D341Med (cell line): ENCODE data around the gene SULF2.
A peak's percentile ranks its signal among the peaks of the same experiment; 100 is the strongest.

Source experiments
- DNase-seq: peaks from one replicate; pipeline ENCODE4 v3.0.0; 2012; ENCODE audit warnings: low spot score

Gene SULF2

DNA sequence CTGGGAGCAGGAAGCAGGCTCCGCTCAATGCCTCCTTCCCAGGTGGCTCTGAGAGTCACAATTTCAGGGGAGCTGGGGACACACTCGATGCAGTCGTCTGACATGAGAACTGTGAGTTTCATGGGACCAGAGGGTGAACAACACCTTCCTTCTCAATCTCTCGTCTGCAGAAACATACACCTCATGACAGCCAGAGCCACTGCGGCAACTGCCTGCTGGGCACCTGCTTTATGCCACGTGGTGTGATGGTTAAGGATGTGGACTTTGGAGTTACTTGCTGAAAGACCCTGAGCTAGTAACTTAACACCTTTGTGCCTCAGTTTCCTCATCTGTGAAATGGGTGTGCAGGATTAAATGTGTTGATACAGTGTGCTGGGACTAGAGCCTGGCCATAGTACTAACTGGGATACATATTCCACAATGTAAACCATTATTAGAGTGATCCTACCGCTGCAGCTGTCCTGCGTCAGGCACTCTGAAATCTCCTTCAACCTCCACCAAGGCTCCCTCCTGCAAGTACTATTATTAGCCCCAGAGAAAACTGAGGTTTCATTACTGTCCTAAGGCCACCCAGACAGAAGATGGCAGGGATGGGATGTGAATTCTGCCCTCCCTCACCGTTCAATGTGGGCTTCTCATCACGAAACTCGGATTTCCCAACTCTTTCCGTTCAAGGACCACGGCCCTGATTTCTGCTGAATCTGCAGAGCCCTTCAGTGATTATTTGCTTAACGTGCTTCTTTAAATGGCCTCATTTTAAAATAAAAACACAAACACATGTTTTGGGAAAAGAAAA, 24.4 kb downstream of the SULF2 start:
- DNase-seq: no peak

DNA sequence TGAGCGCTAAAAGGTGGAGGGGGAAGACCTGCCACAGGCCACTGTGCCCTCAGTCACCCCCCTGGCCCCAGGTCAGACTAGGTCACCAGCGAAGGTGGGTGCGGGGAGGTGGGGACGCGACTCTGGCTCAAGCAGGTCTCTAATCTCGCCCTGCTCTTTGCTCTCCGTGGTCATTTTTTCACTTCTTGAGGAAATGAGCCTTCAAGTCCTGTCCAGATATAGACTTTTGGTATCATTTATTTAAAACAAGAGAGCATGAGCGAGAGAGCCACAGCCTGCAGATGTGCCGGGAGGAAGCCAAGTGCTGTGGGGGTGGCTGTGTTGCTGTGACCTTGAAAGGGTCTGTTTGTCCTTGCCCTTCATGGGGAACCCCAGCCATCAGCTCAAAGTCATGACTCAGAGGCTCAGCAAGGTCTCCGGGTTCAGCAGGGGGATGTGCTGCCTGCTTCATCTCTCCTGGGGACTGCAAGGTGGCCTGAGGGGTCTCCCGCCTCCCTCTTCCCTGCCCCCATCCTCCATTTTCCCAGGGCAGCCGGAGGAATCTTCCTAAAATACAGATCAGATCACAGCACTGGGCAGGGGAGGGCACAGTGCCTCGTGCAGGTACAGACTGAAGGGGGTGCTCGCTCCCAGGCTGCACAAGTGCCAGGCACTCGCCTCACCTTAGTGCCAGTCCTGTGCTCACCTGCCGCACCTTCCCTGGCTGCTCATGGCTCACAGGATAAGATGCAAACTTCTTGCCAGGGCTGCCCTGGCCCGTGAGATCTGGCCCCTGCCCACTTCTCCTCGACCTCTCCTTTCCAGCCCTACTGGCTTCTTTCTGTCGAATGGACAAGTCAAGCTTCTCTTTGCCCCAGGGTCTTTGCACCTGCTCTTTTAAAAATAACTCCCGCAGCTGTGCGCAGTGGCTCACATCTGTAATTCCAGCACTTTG, 26.5 kb downstream of the SULF2 start:
- no peak for DNase-seq

DNA sequence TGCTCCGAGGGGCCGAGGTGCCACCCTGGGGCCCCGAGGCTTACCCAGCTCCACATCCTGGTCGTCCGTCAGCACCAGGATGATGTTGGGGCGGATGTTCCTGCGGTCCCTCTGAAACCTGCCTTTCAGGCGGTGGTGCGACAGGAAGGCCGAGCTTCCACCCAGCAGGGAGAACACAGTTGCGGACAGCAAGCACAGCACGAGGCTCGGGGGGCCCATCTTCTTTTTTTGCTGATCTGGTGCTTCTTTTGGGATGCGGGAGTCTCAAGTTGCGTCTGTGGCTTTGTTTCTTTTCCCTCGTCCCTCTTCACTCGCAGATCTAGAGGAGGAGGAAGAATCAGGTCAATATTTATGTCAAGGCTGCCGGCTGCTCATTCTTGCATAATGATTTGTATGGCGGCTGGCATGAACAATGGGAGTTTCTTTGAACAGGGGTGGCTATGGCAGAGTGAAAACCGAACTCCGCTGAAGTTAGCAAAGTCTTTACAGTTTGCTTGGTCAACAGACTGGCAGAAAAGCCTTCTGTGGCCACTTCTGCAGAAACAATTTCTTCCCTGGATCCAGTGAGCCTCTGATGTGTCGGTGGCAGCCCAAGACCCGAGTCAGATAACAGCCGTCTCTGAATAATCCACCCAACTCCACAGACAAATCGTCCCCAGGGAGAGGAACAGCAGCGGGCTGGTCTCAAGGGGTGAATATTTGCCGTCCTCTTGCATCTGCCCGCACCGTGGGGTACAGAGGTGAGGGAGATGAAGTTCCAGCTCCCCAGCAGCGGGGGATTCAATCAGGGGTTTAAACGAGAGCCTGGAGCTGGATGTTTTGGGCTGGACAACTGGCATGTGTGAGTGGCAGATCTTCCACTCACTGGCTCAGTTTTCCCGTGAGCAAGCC, 27.9 kb downstream of the SULF2 start:
- no peak for DNase-seq

DNA sequence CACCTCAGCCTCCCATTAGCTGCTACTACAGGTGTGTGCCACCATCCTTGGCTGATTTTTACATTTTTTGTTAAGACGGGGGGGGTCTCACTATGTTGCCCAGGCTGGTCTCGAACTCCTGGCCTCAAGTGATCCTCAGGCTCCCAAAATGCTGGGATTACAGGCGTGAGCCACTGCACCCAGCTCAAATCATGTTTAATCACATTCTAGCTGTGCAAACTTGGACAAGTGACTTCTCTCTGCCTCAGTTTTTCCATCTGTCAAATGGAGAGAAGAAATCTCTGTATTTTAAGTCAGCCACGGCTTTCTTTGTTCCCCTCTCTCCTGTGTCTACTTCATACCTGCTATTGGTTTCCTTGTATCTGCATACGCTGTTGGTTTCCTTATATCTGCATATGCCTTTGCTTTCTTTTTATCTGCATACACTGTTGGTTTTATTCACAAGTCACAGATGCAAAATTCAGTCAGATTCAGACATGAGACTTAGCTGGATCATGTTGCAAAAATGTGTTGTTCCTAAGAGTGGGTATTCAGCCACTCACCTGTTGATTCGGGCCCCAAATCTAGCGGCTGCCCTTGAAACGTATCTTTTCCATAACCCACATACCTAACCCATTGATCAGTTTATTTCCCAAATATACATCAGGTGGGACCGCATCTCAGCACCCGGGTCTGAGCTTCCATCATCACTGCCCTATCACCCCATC, 30.2 kb downstream of the SULF2 start:
- DNase-seq: no peak

DNA sequence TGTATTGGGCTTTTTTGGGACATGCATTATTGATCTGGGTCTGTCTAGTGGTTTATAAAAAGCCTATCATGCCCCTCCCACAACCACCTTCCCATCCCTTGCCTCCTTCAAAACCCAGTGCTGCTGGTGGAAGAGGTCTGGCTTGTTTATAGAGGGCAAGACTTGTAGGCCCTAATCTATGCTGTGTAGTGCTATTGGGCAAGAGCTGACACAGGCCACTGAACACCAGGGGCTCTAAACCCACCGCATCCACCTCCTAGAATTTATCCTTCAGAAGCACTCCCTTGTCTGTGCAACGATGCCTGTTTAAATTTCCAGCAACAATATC, 30.9 kb downstream of the SULF2 start:
- no peak for DNase-seq

DNA sequence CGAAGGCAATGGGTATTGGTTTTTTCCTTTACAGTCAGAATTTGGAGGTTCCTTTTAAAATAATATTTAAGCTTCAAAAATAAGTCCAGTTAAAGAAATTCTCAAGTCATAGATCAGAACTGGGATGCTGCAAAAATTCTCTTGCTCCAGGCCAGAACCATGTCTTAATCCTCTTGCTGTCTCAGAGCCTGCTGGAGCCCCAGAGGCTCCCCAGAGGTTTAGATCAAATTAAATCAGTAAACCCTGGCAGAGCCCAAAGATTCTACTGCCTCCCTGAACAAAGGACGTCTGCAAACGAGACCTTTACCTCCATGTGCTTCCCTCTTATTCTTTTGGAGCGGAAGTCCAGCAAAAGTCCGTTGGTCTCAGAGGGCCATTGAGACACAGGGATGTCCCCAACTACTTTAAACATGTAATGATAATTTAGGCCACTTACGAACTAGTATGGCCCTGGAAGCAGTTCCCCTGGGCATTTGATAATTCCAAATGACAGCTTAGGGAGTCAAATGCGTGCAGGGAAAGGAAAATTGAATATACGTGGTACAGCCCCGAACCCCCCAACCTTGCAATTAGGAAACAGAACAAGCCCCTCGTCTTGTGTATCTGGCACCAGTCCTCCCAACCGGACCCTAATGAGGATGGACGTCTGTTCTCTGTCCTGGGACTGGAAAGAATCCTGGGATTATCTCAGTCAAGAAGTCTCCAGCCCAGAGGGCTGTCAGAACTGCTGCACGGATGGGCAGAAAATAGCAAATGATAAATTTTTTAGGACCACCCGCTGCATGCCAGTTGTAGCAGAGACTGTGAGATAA, 31.5 kb downstream of the SULF2 start:
- DNase-seq: peak; percentile 76

DNA sequence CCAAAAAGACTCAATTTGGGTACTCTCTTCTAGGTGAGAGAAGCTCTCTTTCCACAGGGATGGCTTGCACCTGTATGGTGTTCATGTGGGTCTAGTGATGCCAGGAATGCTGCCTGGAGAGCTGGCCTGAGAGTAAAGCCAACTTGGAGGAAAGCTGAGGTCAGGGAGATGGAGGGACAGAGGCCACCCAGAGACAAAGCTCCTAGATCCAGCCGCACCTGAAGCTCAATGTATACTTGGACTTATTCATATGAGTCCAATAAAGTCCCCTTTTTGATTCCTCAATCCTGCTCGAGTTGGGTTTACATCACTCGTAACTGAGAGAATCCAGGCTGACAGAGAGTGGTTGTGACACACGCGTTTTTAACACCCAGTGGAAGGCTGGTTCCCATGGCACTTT, 33.8 kb downstream of the SULF2 start:
- no peak for DNase-seq

DNA sequence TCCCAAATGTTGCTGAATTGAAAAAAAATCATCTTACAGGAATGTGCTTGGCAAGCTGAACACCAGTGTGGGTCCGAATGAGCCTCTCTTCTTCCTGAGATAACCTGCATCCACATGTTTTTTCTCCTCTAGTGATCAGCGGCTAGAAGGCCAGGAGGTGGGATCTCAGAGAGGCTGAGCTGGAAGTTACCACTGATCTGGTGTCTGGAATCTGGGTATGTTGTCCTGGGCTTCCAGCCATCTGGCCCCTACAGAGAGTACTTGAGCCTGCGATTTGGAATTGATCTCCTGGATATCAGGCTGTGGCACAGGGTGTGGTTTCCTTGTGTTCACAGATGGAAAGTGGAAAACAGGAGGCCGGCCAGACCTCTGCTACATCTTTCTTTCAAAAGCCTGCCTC, 35.9 kb downstream of the SULF2 start:
- DNase-seq: no peak

DNA sequence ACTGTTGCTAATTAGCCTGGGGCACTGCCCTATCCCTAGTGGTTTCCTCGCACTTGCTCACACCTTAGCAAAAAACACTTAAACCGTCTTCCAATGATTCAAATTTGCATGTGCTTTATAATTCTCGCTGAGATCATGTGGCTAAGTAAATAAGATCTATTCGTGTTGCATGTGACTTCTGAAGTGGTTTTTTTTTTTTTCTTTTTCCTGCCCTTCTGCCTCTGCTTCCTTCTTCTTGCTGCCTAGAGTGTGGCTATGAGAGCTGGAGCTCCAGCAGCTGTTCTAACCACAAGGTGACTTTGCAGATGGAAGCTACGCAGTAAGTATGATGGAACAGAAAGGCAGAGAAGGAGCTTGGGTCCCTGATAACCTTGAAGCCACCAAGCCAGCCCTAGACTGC, 36.5 kb downstream of the SULF2 start:
- no peak for DNase-seq

DNA sequence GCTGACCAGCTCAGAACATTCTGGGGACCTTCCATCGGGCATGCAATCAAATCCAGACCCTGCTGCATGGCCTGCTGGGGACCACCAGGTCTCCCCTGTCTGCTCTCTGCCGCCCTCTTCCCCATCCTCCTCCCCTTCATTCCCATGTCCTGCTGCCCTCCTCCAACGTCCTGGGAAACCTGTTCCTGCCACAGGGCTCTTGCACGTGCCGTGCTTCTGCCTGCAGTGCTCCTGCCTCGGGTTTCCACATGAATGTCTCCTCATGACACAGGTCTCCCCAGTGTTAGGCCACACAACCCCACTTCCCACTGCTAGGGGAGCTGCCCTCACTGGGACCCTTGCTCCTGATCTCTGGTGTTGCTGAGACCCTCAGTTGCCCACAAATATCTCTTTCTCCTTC, 37.2 kb downstream of the SULF2 start:
- DNase-seq: no peak

DNA sequence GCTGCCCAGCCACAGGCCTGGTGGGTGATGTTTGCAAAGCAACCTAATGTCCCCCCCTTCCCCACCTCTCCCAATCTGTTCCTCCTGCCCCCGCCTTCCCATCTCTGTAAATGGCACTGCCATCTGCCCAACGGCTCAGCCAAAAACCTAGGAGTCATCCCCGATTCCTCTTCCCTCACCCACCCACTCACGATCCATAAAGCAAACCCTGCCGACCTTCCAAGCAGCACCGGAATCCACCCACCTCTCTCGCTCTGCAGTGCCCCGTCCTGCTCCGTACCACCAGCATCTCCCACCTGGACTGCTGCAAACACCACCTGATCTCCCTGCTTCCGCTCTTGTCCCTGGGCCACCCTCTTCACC, 37.6 kb downstream of the SULF2 start:
- DNase-seq: no peak

DNA sequence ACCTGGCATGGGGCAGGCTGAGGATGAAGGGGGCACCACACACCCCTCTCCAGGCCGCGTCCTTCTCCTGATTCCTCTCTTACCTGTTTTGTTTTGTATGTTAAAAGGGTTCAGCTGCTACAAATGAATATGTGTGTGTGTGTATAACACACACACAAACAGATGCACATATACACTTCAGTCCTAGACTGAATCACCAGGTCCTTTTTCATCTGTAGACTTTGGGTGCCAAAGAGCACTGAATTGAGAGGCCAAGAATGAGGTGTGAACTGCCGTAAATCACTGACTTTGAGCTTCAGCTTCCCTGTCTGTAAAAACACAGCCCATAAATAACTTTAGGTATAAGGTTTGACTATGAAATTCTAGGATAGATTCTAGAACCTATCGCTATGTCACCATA, 40.5 kb downstream of the SULF2 start:
- no peak for DNase-seq

DNA sequence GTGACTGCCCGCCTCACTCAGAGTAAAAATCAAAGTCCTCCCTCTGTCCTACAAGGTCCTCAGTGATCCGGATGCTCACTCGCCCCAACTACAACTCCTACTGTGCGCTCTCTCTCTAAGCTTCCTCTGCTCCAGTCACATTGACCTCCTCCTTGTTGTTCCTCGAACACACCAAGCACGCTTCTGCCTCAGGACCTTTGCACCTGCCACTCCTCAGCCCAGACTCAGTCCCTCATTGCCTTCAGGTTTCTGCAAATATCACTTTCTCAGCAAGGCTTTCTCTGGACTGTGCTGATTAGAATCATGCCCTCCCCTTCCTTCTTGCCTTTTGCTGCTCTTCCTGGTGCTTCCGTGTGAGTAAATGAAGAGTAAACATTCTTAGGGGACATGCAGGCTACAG, 41.6 kb downstream of the SULF2 start:
- DNase-seq: no peak

DNA sequence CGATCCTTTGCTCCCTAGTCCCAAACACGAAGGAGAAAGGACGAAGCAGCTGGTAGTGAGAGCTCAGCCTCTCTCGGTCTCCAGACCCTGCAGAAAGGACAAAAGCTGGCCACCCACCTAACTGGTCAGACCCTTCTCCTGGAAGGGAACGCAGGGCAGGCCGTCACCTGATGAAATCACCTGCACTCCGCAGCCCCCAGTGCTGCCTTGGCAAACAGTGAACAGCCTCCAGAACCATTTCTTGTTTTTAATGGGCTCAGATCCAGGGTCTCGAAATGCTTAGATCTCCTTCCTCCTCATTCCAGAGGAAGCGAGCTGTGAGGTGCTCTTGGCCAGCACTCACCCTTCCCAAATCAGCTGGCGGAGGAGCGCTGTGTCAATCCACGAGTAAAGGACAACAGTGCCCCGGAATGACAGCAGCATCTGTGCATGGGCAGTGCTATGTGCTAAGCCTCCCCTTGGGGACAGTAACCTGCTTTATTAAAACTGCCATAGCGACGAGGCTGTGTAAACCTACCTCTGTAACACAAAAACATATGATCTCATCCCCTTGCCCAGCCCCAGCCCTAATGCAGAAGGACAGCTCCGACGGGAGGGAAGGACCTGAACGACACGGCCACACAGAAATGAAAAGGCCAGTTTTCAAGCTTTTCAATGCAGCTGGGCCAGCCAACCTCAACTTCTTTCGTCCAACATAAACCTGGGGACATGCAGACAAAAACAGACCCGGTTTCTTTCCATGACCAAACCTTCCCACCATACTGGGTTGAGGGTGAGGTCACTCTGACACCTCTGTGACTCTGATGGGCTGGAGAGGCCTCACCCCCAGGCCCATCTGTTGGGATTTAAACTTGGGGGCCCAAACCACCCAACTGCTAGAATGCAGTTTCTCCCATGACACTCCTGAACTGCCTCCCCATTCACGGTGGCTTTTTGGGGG, 43.3 kb downstream of the SULF2 start:
- DNase-seq: no peak

DNA sequence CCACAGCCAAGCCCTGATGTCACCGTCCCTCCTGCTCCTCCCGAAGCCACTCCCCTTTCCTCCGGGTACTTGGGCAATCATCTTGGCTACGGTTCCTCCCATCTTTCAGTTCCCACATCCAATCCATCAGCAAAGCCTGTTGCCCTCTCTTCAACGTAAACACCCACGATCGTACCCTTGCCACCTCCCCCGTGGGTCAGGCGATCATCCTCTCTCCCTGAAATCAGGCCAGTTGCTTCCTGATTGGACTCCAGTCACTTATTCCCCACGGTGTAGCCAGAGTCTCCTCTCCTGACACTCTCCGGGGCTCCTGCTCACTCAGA, 44.5 kb downstream of the SULF2 start:
- DNase-seq: no peak

DNA sequence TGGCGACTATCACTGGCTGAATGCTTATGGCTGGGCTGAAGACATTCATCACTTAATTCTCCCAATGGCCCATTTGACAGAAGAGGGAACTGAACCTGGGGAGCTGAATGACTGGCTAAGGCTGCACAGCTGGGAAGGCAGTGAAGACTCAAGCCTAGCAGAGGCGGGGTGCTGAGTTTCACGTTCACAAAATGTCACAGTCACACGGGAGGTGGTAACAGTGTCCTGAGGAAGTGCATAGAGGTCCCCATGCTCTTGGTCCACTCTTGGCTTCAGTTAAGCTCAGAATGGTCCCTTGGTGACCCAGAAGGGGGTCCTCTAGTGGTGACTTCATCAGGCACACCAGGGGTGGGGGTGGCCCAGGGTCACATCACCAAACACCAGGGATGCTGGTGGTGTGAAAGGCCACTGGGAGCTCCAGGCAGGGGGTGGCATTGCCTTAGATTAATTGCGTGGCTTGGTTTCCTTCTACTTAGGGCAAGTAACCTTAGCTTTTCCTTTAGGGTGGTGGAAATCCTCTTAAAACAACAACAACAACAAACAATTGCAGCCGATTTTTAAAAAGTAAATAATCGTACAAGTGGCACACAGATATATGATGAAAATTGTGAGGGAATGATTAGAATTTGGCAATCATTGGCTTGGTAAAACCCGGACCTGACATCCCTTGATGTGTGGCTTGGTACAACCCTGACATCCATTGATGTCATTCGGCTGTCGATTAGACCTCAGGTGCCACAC, 45.0 kb downstream of the SULF2 start:
- no peak for DNase-seq

DNA sequence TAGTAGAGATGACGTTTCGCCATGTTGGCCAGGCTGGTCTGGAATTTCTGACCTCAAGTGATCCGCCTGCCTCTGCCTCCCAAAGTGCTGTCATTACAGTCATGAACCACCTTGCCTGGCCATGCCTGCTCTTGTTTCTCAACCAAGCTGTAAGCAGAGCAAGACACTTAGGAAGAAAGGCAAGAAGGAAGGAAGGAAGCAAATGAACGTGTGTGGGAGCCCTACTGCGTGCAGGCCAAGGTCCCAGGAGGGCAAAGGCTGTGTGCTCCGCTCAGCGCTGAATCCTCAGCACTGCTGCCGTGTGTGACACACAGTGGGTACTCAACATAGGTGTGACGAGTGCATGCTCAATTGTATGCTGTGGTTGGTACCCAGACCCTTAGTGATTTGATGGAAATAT, 47.4 kb downstream of the SULF2 start:
- no peak for DNase-seq

DNA sequence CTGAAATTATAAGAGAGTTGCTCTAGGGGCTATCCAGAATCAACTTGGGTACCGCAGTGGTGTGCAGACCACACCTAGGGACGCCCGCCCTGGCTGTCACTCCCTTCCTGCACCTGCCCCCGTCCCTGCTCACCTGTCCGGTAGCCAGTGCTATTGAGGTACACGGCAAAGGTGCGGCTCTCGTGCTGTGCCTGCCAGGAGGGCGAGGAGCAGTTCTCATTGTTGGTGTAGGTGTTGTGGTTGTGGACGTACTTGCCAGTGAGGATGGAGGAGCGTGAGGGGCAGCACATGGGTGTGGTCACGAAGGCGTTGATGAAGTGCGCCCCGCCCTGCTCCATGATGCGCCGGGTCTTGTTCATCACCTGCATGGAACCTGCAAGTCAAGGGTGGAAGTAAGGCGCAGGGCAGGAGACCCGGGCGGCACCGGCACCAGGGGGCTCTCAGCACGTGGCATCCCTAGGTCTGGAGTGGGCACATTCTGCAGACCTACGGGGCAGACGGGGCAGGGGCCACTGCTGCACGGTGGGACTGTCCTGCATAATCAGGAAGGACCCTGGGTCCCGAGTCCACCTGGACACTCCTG, 48.6 kb downstream of the SULF2 start:
- DNase-seq: no peak
